NK-92 treated with Interleukin-12 subunit alpha and Interleukin-12 subunit beta, amount 100 ng/mL, for 24 hours (cell line): ENCODE results near the gene UCK1.
"Not testable (repeated sequence)": the region's sequence is repeated elsewhere in the genome, so short reads cannot be mapped to it uniquely, and the experiment has no call there.

ENCODE experiments used
- DNase-seq: peaks from one replicate; lab custom pipeline; 2025; lab: John Stamatoyannopoulos, UW

Gene UCK1

DNA sequence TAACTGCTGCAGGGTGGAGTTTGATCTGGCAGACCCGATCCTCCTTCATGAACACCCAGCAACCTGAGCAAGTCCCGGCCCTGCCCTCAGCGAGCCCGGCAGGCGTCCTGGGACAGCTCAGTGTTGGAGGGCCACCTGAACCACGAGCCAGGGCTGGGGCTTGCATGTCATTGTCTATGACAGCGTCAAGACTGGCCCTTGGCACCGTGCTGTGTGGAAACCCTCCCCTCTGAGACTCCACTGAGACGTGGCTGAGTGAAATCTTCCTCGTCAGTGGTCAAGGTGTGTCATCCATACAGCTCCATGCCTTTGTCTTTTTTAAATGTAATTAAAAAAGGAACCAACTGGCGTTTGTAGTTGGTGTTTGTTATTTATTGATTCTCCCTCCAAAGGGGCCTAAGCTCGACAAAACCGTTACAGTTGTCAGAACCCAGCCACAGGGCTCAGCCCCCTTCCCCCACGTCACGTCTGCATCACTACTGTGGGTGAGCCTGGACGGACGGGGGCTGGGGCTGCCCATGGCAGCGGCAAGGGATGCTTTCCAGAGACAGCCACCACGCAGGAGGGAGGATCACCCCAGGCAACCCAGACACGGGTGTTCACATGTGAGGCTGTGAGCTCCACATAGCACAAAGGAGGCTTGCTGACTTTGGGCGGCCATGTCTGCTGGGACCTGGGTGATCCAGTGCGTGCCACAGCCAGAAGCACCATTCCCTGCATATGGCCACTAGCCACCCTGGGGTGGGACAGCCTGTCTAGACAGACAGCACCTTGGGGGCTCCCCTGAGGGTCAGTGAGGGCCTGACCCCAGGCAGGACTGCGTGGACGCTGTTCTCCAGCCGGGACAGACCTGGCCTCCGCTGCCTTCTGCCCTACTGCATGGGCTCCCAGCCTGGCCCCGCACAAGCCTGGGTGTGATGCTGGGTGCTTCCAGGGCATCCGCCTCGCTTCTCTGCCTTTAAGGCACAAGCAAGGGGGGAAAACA lies 7.3 kb downstream of the UCK1 start:
- no peak for DNase-seq

- DNase-seq: no peak
These were observed 8.0 kb downstream of the UCK1 start for GRCh38 chr9:131523086-131523388.

DNA sequence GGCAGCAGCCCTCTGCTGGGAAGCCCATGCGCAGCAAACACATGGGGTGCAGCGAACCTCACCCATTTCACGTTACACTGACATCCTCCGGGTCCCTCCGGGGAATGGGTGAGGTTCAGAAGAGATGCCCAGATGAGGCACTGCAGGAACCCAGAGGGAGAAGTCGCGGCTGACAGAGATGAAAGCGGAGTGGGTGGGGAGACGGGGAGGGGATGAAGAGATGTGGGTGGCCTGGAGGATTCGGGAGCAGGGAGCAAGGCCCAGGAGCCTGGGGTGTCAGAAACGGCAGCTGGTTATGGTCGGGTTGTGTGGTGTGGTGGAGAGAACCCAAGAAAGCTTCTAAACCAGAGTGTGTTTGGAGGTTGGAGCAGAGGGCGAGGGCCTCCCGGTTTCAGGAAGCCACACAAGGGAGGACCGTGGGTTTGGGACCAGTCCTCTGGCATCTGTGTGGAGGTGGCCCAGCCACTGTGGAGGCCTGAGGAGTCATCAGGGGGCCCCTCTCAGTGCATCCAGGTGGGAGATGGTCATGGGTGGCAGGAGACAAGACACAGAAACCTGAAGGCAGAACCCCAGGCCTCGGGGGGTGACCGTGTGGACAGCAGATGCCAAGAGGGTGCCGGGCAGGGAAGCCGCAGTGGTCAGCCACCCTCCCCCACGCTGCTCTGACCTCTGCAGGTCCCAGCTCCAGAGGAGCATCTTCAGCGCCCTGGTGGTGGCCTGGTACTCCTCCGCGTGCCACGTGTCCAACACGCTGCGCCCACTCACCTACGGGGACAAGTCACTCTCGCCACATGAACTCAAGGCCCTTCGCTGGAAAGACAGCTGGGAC lies 8.6 kb downstream of the UCK1 start:
- DNase-seq: no peak

DNA sequence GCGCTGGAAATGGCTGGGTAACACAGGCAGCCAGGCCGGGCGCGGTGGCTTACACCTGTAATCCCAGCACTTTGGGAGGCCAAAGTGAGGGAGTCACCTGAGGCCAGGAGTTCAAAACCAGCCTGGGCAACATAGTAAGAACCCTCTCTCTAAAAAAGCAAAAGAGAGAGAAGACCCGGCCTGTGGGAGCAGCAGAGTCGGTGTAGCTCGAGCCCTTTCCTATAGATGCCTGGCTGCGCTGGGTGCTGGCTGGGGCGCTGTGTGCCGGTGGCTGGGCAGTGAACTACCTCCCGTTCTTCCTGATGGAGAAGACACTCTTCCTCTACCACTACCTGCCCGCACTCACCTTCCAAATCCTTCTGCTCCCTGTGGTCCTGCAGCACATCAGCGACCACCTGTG lies 9.2 kb downstream of the UCK1 start:
- DNase-seq: no peak

DNA sequence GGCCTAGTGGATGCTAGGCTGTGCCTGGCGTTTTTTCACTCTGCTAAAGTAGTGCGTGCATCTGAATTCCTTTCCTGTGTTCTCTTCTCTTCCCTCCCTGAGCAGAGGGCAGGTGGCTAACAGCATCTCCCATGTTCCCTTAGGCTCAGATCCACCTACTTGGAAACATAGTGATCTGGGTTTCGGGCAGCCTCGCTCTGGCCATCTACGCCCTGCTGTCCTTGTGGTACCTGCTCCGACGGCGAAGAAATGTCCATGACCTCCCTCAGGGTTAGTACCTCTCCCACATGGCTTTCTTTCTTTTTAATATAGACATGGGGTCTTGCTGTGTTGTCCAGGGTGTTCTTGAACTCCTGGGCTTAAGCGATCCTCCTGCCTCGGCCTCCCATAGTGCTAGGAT lies 9.9 kb downstream of the UCK1 start:
- DNase-seq: no peak

GRCh38 chr9:131520503-131520902 lies 10.6 kb downstream of the UCK1 start:
- no peak for DNase-seq

- no peak for DNase-seq
These were observed 12.5 kb downstream of the UCK1 start for GRCh38 chr9:131518553-131518952.

- DNase-seq: no peak
These were observed 13.3 kb downstream of the UCK1 start for GRCh38 chr9:131517761-131518190.

DNA sequence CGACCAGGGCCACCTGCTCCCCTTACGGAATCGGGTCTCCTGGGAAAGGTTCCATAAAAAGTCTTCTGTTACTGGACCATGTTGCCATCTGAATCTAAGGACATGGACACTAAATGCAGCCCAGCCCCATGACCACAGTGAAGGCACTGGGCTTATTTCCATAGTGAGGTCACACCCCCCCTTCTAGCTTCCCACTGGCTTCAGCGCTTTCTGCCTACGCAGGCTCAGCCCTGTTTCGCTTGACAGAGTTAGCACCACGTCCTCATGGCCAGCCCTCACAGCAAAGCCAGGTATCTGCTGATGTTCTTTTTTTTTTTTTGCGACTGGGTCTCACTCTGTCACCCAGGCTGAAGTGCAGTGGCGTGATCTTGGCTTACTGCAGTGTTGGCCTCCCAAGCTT lies 14.1 kb downstream of the UCK1 start:
- no peak for DNase-seq

DNA sequence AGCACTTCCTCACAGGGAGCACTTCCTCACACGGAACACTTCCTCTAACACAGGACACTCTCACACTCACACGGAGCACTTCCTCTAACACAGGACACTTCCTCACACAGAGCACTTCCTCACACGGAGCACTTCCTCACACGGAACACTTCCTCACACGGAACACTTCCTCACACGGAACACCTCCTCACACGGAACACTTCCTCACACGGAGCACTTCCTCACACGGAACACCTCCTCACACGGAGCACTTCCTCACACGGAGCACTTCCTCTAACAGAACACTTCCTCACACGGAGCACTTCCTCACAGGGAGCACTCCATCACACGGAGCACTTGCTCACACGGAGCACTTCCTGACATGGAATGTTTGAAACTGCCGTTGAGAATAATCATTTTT lies 15.0 kb downstream of the UCK1 start:
- no peak for DNase-seq

DNA sequence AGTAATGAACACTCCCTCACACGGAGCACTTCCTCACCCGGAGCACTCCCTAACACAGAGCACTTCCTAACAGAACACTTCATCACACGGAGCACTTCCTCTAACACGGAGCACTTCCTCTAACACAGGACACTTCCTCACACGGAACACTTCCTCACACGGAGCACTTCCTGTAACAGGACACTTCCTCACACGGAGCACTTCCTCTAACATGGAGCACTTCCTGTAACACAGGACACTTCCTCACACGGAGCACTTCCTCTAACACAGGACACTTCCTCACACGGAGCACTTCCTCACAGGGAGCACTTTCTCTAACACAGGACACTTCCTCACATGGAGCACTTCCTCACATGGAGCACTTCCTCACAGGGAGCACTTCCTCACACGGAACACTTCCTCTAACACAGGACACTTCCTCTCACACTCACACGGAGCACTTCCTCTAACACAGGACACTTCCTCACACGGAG lies 15.5 kb downstream of the UCK1 start:
- DNase-seq: not testable (repeated sequence)

- DNase-seq: no peak
These were observed 17.9 kb downstream of the UCK1 start for GRCh38 chr9:131513177-131513576.

DNA sequence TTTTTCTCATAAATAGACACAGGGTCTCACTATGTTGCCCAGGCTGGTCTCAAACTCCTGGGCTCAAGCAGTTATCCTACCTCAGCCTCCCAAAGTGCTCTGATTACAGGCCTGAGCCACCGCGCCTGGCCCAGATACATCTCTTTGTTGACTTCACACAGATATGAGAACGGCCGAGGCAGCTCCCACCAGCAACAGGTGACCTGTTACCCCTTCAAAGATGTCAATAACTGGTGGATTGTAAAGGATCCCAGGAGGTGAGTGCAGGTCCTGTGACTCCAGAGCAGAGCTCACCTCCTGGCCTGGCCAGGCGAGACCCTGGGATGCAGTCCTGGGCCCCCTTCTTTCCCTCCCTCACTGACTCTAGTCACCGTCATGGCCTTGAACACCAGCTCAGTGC lies 19.2 kb downstream of the UCK1 start:
- no peak for DNase-seq

DNA sequence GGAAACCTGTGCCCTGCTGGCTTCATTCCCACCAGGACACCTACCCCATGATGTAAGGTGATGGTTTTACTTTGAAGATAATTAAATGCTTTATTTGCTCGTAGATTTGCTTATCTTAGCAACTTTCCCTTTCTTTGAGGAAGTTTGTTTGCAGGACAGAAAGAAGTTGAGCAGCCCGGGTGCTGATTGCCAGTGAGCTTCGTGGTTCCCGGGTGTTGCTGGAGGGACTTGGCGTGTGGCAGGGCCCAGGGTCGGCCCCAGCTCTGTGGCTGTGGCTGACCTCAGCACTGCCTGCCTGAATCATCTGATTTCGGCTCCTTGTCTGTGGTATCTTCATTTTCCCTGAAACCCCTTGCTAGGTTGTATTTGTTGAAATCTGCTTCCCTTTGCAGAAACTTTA lies 19.6 kb downstream of the UCK1 start:
- DNase-seq: no peak

GRCh38 chr9:131505012-131505411 lies 26.1 kb downstream of the UCK1 start:
- no peak for DNase-seq

GRCh38 chr9:131503626-131504465 lies 27.2 kb downstream of the UCK1 start:
- no peak for DNase-seq

DNA sequence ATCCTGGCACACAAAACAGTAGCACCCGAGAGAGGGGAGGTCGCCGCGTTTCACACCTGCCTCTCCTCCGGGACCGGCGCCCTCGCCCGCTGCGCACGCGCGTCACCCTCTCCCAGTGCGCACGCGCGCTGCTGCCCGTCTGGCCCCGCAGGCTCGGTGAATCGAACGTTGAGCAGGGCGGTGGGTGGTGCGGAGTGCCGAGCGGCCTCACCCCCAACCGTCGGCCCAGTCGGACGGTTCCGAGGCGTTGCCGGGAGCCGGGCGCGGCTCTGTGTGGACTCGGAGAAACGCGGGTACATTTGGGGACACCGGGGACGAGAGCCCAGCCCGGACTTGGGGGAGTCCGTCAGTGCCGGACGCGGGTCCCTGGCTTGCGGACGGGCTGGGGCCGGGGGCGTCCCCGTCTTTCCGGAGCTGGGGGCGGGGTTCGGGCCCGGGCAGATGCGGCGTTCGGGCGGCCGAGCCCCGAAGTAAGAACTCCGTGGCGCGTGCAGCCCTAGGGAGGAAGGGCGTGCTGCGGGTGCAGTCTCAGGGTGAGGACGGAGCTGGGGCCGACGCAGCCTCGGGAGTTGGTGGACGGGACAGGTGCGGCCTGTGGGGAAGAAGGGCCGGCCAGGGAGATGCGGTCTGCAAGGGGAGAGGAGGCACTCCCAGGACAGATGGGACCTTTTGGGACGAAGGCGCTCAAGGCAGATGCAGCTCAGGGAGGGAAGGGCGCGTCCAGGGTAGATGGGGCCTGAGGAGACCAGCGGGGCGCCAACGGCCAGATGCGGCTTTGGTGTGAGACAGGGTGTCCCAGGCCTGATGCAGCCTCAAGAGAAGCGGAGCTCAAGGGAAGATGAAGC lies 28.1 kb downstream of the UCK1 start, which contains the start of gene POMT1:
TSS of gene POMT1 (plus strand) at position 138 of the 845 bp plus-strand sequence. CDS start 1,301 bp downstream, outside the sequence.
- DNase-seq: peak; percentile 71

- DNase-seq: peak; percentile 57
These were observed 30.0 kb downstream of the UCK1 start for GRCh38 chr9:131500939-131501541.

DNA sequence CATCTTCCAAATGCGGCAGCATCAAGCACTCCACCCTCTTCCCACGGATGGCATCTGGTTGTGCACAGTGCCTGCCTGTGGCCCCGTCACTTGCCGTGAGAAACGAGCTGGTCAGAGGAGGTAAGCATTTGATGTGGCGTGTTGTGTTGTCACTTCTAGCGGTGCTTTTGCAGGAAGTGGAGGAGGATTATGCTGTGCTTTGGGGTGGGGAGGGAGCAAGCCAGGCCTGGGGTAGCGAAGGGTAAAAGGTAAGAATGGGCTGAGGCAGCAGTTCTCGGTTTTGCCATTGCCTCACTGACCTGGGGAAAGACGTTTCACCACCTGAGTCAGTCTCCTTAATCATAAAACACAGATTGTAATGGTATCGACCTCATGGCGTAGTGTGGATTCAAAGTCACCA lies 30.7 kb downstream of the UCK1 start:
- no peak for DNase-seq

- DNase-seq: no peak
These were observed 31.8 kb downstream of the UCK1 start for GRCh38 chr9:131499254-131499767.
